Measurements from ENCODE around the gene GRM7. TPM values are rescaled to one million over a fixed set of nuclear protein-coding genes. Genes with fewer than 3 reads are reported as not detected.

The GRM7 gene
- total and polyA plus RNA-seq, 2 experiments from 2014 or later = 0.40 TPM; not detected in 1

DNA sequence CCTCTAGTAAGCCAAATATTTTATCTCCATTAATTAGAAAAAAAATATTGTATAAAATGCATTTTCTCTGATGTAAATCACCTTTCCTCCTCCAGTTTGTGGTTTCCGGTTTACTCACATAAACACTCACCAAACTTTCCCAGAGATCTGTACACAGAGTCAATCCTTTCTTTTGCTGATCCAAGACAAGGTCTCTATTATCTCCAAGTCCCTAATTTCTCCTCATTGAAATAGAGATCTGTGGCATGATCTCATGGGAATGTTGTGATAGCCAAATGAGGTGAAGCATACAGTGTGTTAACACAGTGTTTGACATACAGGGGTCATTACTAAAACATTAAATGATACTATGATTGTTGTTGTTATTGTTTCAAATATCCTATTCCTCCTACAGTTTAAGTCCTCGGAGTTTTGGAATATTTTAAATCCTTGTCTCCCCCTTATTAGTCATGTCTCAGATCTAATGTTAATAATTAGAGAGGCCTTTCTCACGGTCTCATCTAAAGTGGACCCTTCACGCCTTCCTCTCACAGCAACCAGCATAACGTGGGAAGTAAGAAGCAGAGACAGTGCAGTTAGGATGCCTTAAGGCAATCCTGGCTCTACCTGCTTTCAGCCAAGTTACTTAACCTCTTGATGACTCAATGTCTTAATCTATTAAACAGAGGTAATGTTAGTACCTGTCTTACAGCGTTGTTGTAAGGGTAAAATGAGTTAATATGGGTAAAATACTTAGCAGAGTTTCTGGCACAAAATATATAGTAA is 333.3 kb downstream of the GRM7 start:
- Mint-ChIP-seq H3K9me3 (peaks cover 61% of the 10 kb centered on the region), H3K36me3 (ENCODE audit: low read depth) (no peaks in the 10 kb centered on the region; the same call in 2 of the 3 replicates), H3K4me3 (no peak overlapping the region), H3K27ac (no peak overlapping the region), H3K4me1 (no peaks in the 10 kb centered on the region), H3K27me3 (ENCODE audit: insufficient read depth, low read depth, poor library complexity) (peaks cover 2% of the 10 kb centered on the region)
- no peak for DNase-seq (ENCODE audit: low spot score)
- Histone ChIP-seq H3K36me3 (ENCODE audit: insufficient read depth) (no peaks in the 10 kb centered on the region), H3K9me2 (ENCODE audit: insufficient read depth) (no peaks in the 10 kb centered on the region), H3K4me2 (no peak overlapping the region), H3K4me3 (no peak overlapping the region), H4K20me1 (replicated peaks; ENCODE audit: insufficient read depth) (no peaks in the 10 kb centered on the region), H3K4me1 (ENCODE audit: insufficient read depth) (no peaks in the 10 kb centered on the region), H3K27ac (ENCODE audit: low read depth) (no peak overlapping the region), H3F3A (replicated peaks; ENCODE audit: low read depth) (no peaks in the 10 kb centered on the region), H3K79me2 (replicated peaks; ENCODE audit: insufficient read depth) (no peaks in the 10 kb centered on the region), H3K27me3 (ENCODE audit: insufficient read depth) (no peaks in the 10 kb centered on the region), H2AFZ (no peak overlapping the region)
- TF ChIP-seq STAT1 (IDR thresholded peaks at IDR 0.05; ENCODE audit: unreplicated experiment) (no peak), ZNF331 (CRISPR knock-in tag; IDR thresholded peaks at IDR 0.05; ENCODE audit: low read depth) (no peak), NANOG (IDR thresholded peaks at IDR 0.05; ENCODE audit: borderline replicate concordance) (no peak), ZNF114 (CRISPR knock-in tag; IDR thresholded peaks at IDR 0.05) (no peak), JUNB (IDR thresholded peaks at IDR 0.05; ENCODE audit: unreplicated experiment) (no peak), EZH2 (IDR thresholded peaks at IDR 0.05; ENCODE audit: low read depth, unreplicated experiment) (no peak), EZH2phosphoT487 (IDR thresholded peaks at IDR 0.05; ENCODE audit: unreplicated experiment) (no peak)
- TF ChIP-seq, protein P1, sequence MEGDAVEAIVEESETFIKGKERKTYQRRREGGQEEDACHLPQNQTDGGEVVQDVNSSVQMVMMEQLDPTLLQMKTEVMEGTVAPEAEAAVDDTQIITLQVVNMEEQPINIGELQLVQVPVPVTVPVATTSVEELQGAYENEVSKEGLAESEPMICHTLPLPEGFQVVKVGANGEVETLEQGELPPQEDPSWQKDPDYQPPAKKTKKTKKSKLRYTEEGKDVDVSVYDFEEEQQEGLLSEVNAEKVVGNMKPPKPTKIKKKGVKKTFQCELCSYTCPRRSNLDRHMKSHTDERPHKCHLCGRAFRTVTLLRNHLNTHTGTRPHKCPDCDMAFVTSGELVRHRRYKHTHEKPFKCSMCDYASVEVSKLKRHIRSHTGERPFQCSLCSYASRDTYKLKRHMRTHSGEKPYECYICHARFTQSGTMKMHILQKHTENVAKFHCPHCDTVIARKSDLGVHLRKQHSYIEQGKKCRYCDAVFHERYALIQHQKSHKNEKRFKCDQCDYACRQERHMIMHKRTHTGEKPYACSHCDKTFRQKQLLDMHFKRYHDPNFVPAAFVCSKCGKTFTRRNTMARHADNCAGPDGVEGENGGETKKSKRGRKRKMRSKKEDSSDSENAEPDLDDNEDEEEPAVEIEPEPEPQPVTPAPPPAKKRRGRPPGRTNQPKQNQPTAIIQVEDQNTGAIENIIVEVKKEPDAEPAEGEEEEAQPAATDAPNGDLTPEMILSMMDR (conservative IDR thresholded peaks at IDR 0.05; ENCODE audit: low read depth in 2 of 2) = no peak
- TF ChIP-seq, protein P2, sequence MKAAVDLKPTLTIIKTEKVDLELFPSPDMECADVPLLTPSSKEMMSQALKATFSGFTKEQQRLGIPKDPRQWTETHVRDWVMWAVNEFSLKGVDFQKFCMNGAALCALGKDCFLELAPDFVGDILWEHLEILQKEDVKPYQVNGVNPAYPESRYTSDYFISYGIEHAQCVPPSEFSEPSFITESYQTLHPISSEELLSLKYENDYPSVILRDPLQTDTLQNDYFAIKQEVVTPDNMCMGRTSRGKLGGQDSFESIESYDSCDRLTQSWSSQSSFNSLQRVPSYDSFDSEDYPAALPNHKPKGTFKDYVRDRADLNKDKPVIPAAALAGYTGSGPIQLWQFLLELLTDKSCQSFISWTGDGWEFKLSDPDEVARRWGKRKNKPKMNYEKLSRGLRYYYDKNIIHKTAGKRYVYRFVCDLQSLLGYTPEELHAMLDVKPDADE (IDR thresholded peaks at IDR 0.05) = no peak
- TF ChIP-seq, protein P3, sequence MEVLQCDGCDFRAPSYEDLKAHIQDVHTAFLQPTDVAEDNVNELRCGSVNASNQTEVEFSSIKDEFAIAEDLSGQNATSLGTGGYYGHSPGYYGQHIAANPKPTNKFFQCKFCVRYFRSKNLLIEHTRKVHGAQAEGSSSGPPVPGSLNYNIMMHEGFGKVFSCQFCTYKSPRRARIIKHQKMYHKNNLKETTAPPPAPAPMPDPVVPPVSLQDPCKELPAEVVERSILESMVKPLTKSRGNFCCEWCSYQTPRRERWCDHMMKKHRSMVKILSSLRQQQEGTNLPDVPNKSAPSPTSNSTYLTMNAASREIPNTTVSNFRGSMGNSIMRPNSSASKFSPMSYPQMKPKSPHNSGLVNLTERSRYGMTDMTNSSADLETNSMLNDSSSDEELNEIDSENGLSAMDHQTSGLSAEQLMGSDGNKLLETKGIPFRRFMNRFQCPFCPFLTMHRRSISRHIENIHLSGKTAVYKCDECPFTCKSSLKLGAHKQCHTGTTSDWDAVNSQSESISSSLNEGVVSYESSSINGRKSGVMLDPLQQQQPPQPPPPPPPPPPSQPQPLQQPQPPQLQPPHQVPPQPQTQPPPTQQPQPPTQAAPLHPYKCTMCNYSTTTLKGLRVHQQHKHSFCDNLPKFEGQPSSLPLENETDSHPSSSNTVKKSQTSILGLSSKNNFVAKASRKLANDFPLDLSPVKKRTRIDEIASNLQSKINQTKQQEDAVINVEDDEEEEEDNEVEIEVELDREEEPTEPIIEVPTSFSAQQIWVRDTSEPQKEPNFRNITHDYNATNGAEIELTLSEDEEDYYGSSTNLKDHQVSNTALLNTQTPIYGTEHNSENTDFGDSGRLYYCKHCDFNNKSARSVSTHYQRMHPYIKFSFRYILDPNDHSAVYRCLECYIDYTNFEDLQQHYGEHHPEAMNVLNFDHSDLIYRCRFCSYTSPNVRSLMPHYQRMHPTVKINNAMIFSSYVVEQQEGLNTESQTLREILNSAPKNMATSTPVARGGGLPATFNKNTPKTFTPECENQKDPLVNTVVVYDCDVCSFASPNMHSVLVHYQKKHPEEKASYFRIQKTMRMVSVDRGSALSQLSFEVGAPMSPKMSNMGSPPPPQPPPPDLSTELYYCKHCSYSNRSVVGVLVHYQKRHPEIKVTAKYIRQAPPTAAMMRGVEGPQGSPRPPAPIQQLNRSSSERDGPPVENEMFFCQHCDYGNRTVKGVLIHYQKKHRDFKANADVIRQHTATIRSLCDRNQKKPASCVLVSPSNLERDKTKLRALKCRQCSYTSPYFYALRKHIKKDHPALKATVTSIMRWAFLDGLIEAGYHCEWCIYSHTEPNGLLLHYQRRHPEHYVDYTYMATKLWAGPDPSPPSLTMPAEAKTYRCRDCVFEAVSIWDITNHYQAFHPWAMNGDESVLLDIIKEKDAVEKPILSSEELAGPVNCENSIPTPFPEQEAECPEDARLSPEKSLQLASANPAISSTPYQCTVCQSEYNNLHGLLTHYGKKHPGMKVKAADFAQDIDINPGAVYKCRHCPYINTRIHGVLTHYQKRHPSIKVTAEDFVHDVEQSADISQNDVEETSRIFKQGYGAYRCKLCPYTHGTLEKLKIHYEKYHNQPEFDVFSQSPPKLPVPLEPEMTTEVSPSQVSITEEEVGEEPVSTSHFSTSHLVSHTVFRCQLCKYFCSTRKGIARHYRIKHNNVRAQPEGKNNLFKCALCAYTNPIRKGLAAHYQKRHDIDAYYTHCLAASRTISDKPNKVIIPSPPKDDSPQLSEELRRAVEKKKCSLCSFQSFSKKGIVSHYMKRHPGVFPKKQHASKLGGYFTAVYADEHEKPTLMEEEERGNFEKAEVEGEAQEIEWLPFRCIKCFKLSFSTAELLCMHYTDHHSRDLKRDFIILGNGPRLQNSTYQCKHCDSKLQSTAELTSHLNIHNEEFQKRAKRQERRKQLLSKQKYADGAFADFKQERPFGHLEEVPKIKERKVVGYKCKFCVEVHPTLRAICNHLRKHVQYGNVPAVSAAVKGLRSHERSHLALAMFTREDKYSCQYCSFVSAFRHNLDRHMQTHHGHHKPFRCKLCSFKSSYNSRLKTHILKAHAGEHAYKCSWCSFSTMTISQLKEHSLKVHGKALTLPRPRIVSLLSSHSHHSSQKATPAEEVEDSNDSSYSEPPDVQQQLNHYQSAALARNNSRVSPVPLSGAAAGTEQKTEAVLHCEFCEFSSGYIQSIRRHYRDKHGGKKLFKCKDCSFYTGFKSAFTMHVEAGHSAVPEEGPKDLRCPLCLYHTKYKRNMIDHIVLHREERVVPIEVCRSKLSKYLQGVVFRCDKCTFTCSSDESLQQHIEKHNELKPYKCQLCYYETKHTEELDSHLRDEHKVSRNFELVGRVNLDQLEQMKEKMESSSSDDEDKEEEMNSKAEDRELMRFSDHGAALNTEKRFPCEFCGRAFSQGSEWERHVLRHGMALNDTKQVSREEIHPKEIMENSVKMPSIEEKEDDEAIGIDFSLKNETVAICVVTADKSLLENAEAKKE (CRISPR knock-in tag; IDR thresholded peaks at IDR 0.05) = no peak
- ATAC-seq = no peak
